Calu3 (cell line): Measurements from ENCODE around the gene CBLN3. TPM values are rescaled to one million over a fixed set of nuclear protein-coding genes. Genes with fewer than 3 reads are reported as not detected.
"Not testable (repeated sequence)": the region's sequence is repeated elsewhere in the genome, so short reads cannot be mapped to it uniquely, and the experiment has no call there.

Experiments used
- BruUV-seq: library from RNA; stranded (reverse); fragments of 400-500 nt; replicated peaks from 2 replicates; lab custom pipeline; 2021; lab: Mats Ljungman, UMichigan
- CTCF ChIA-PET: fragments of 300-600 bp; sonication (Branson Sonifier 250); formaldehyde crosslinking; loops from one replicate; lab custom pipeline; 2022; ENCODE audit warnings: antibody characterized with exemption; lab: Charles Lee
- DNase-seq: peaks from one replicate; pipeline ENCODE4 v3.0.0; 2022
- H3K27ac Mint-ChIP-seq: one replicate; pipeline ENCODE4 v1.8.0; 2022; ENCODE audit warnings: mixed read lengths; ENCODE audit not compliant: unreplicated experiment
- H3K27me3 Mint-ChIP-seq: one replicate; pipeline ENCODE4 v1.8.0; 2022; ENCODE audit warnings: mixed read lengths; ENCODE audit not compliant: unreplicated experiment
- H3K36me3 Mint-ChIP-seq: one replicate; pipeline ENCODE4 v1.8.0; 2022; ENCODE audit warnings: mild to moderate bottlenecking, moderate library complexity, mixed read lengths; ENCODE audit not compliant: insufficient read depth, unreplicated experiment
- H3K4me1 Mint-ChIP-seq: one replicate; pipeline ENCODE4 v1.8.0; 2022; ENCODE audit warnings: mild to moderate bottlenecking, low read depth, mixed read lengths; ENCODE audit not compliant: unreplicated experiment
- H3K4me3 Mint-ChIP-seq: one replicate; pipeline ENCODE4 v1.8.0; 2022; ENCODE audit warnings: mild to moderate bottlenecking, low read depth, moderate library complexity, mixed read lengths; ENCODE audit not compliant: unreplicated experiment
- H3K9me3 Mint-ChIP-seq: one replicate; pipeline ENCODE4 v1.8.0; 2022; ENCODE audit warnings: low read depth, mixed read lengths; ENCODE audit not compliant: unreplicated experiment
- intact Hi-C: fragments of 100-400 bp; cut with micrococcal nuclease; formaldehyde crosslinking; loops from one replicate; pipeline ENCODE4 v1.10.0; 2022; ENCODE audit not compliant: unreplicated experiment
- total RNA-seq: library from RNA; stranded (reverse); gene quantifications from 2 replicates; pipeline ENCODE4 v1.2.3, GENCODE V29; 2022
- TF ChIP-seq, protein P1 (sequence below): fragments of 200-600 bp; IDR thresholded peaks from one replicate; pipeline ENCODE4 v1.8.0; 2022; ENCODE audit warnings: antibody characterized with exemption; ENCODE audit not compliant: unreplicated experiment

CBLN3 gene
- total RNA-seq, 1 experiment from 2014 or later, result 0.99 TPM

DNA sequence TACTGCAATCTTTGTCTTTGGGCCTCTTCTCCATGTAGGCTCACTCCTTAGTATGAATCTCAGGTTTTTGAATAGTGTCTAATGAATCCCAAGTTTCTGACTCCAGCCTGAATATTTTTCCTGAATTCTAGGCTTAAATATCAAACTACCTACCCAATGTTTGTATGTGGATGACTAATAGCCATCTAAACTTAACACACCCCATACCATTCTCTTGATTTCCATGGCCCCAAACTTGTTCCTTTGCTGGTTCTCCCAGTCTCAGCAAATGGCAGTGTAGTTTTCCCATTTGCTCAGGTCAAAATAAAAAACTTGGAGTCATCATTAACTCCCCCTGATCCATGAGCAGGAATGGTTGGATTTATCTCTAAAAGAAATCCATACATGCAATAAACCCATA, 31.9 kb upstream of the CBLN3 start:
- no TSS peak for BruUV-seq
- Mint-ChIP-seq H3K27ac (no peak overlapping the region), H3K4me3 (no peak overlapping the region), H3K4me1 (peaks cover 17% of the 10 kb centered on the region), H3K36me3 (peaks cover 4% of the 10 kb centered on the region), H3K9me3 (peaks cover 7% of the 10 kb centered on the region), H3K27me3 (no peaks in the 10 kb centered on the region)
- CTCF ChIA-PET, result no interaction called here
- intact Hi-C loops, result no loop called here
- TF ChIP-seq, protein P1, sequence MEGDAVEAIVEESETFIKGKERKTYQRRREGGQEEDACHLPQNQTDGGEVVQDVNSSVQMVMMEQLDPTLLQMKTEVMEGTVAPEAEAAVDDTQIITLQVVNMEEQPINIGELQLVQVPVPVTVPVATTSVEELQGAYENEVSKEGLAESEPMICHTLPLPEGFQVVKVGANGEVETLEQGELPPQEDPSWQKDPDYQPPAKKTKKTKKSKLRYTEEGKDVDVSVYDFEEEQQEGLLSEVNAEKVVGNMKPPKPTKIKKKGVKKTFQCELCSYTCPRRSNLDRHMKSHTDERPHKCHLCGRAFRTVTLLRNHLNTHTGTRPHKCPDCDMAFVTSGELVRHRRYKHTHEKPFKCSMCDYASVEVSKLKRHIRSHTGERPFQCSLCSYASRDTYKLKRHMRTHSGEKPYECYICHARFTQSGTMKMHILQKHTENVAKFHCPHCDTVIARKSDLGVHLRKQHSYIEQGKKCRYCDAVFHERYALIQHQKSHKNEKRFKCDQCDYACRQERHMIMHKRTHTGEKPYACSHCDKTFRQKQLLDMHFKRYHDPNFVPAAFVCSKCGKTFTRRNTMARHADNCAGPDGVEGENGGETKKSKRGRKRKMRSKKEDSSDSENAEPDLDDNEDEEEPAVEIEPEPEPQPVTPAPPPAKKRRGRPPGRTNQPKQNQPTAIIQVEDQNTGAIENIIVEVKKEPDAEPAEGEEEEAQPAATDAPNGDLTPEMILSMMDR, result no peak
- DNase-seq, result no peak

DNA sequence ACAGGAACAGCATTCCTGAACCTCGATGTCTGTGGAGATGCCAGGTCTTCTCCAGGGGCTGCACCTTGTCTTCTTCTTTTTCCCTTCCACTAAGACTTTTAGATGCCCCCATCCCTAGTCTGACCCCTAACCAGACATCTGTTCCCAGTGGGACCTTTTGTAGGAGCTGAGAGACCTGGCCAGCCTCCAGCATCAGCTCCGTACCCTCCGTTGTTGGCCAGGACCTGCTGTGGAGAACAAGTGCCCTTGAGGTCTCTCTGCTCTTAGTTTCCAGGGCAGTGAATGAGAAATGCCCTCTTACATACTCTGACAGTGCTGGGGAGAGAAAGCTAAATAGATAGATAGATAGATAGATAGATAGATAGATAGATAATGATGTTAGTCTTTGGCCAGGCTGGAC, 29.9 kb upstream of the CBLN3 start:
- TF ChIP-seq, protein P1, result no peak
- Mint-ChIP-seq H3K4me1 (peaks cover 17% of the 10 kb centered on the region), H3K36me3 (peaks cover 4% of the 10 kb centered on the region), H3K27me3 (no peaks in the 10 kb centered on the region), H3K27ac (no peak overlapping the region), H3K9me3 (peaks cover 7% of the 10 kb centered on the region), H3K4me3 (no peak overlapping the region)
- CTCF ChIA-PET, result no interaction called here
- intact Hi-C loops, result no loop called here
- DNase-seq, result no peak
- no TSS peak for BruUV-seq

DNA sequence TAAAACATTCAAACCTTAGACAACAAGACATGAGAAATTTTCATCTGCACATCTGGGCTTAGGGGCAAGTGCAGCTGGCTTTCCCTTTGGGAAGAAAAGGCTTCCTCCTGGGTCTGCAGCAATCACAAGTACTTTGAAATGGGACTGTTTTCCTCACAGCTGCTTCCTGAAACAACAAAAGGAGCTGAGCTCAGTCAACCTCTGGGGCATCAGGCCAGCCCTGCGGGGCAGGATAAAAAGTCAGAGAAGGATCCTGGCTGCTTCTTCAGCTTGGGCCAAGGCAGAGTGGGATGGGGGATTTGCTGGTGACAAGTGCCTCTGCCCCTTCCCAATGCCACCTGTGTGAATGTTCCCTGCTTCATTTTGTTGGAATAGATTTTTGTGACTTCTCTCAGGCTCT, 29.3 kb upstream of the CBLN3 start:
- Mint-ChIP-seq H3K36me3 (peaks cover 4% of the 10 kb centered on the region), H3K4me3 (no peak overlapping the region), H3K27me3 (no peaks in the 10 kb centered on the region), H3K9me3 (peaks cover 11% of the 10 kb centered on the region), H3K27ac (no peak overlapping the region), H3K4me1 (peaks cover 17% of the 10 kb centered on the region)
- no peak for DNase-seq
- no TSS peak for BruUV-seq
- TF ChIP-seq, protein P1, result no peak
- intact Hi-C loops, result no loop called here
- CTCF ChIA-PET, result no interaction called here

DNA sequence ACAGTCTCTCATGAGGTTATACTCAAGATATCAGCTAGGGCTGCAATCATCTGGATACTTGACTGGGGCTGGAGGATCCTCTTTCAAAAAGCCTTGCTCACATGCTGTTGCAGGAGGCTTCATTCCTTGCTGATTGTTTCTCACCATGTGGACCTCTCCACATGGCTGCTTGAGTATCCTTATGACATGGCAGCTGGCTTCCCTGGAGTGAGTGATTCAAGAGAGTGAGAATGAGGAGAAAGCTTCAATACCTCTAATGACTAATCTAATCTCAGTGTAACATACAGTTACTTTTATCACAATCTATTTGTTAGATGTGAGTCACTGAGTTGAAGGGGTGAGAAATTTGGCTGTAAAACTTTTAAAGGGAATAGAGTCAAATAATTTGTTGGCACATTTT, 27.5 kb upstream of the CBLN3 start:
- Mint-ChIP-seq H3K4me1 (peaks cover 17% of the 10 kb centered on the region), H3K27ac (no peak overlapping the region), H3K9me3 (peaks cover 13% of the 10 kb centered on the region), H3K4me3 (no peak overlapping the region), H3K27me3 (no peaks in the 10 kb centered on the region), H3K36me3 (peaks cover 4% of the 10 kb centered on the region)
- TF ChIP-seq, protein P1, result no peak
- DNase-seq, result no peak
- no TSS peak for BruUV-seq
- CTCF ChIA-PET, result no interaction called here
- intact Hi-C loops, result no loop called here

DNA sequence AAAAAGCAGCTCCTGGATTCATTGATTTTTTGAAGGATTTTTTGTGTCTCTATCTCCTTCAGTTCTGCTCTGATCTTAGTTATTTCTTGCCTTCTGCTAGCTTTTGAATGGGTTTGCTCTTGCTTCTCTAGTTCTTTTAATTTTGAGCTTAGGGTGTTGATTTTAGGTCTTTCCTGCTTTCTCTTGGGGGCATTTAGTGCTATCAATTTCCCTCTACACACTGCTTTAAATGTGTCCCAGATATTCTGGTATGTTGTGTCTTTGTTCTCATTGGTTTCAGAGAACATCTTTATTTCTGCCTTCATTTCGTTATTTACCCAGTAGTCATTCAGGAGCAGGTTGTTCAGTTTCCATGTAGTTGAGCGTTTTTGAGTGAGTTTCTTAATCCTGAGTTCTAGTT, 21.4 kb upstream of the CBLN3 start:
- H3K9me3 Mint-ChIP-seq, H3K4me1 Mint-ChIP-seq, H3K27me3 Mint-ChIP-seq, H3K36me3 Mint-ChIP-seq, H3K4me3 Mint-ChIP-seq, H3K27ac Mint-ChIP-seq, CTCF ChIA-PET, BruUV-seq, DNase-seq, intact Hi-C loops: not testable (repeated sequence)
